Liver (tissue), 3 donors: ENCODE measurements around the gene BTBD17.

Experiments
- ATF3 ChIP-seq: IDR thresholded peaks from 2 replicates; pipeline ENCODE4 v1.6.1; 2016; ENCODE audit warnings: antibody characterized with exemption
- CTCF ChIP-seq: fragments of 150-350 bp; IDR thresholded peaks from 2 replicates; pipeline ENCODE4 v1.5.1; 2017; ENCODE audit warnings: improper control_type of control experiment, low read depth, low read length; ENCODE audit not compliant: missing input control
- EGR1 ChIP-seq, 2 donors: IDR thresholded peaks; 2 replicates each; pipeline ENCODE4 v1.6.1; 2016 to 2018; ENCODE audit warnings: antibody characterized with exemption in 2 of 2, low read depth in 2 of 2
- FOXA1 ChIP-seq: IDR thresholded peaks from 2 replicates; pipeline ENCODE4 v1.6.1; 2016; ENCODE audit warnings: antibody characterized with exemption
- GABPA ChIP-seq, 2 donors: IDR thresholded peaks in 1 of 2; conservative IDR thresholded peaks in 1 of 2; 2 replicates each; pipeline ENCODE4 v1.6.1; 2016; ENCODE audit warnings: antibody characterized with exemption in 2 of 2, mild to moderate bottlenecking in 1 of 2, moderate library complexity in 1 of 2
- MAX ChIP-seq: IDR thresholded peaks from 2 replicates; pipeline ENCODE4 v1.6.1; 2016; ENCODE audit warnings: antibody characterized with exemption
- REST ChIP-seq: IDR thresholded peaks from 2 replicates; pipeline ENCODE4 v1.6.1; 2016; ENCODE audit warnings: antibody characterized with exemption, mild to moderate bottlenecking
- SP1 ChIP-seq: IDR thresholded peaks from 2 replicates; pipeline ENCODE4 v1.6.1; 2018; ENCODE audit warnings: antibody characterized with exemption, mild to moderate bottlenecking
- TAF1 ChIP-seq: conservative IDR thresholded peaks from 2 replicates; pipeline ENCODE4 v1.6.1; 2016; ENCODE audit warnings: antibody characterized with exemption, mild to moderate bottlenecking
- YY1 ChIP-seq: IDR thresholded peaks from 2 replicates; pipeline ENCODE4 v1.6.1; 2016; ENCODE audit warnings: antibody characterized with exemption, mild to moderate bottlenecking
- ZBTB33 ChIP-seq: IDR thresholded peaks from 2 replicates; pipeline ENCODE4 v1.6.1; 2016; ENCODE audit warnings: antibody characterized with exemption
- donor health status: healthy.
- donor health status: healthy.

GRCh38 chr17:74369665-74370490, 8.2 kb upstream of the BTBD17 start:
- TF ChIP-seq ZBTB33: no peak
- TF ChIP-seq CTCF: no peak
- no peak for TF ChIP-seq YY1
- TF ChIP-seq FOXA1: no peak
- no peak for TF ChIP-seq EGR1 (IDR thresholded peaks at IDR 0.05; ENCODE audit: low read depth in 2 of 2)
- TF ChIP-seq ATF3: no peak
- TF ChIP-seq GABPA (IDR thresholded peaks at IDR 0.05 in 1 of 2, conservative IDR thresholded peaks at IDR 0.05 in 1 of 2): no peak
- TF ChIP-seq REST: no peak
- TF ChIP-seq TAF1: no peak
- TF ChIP-seq SP1: no peak
- TF ChIP-seq MAX: no peak
